Esophagus muscularis mucosa (tissue), 4 donors: Measurements from ENCODE around the gene SRD5A2. TPM values are rescaled to one million over a fixed set of nuclear protein-coding genes. Genes with fewer than 3 reads are reported as not detected.

Source experiments
- DNase-seq: peaks from one replicate; pipeline ENCODE4 v3.0.0-alpha.2; 2017; ENCODE audit errors: extremely low spot score
- H3K27ac ChIP-seq, 4 donors: fragments of 200-600 bp; sonication (generic); replicated peaks in 1 of 4; 1 replicate in 3 of 4; 2 replicates in 1 of 4; pipeline ENCODE4 v1.5.1; 2016 to 2019; ENCODE audit warnings: mild to moderate bottlenecking in 1 of 4
- H3K27me3 ChIP-seq, 4 donors: fragments of 200-600 bp; sonication (generic); one replicate each; pipeline versions ENCODE4 v1.5.1 to v1.6.0; 2016 to 2019
- H3K36me3 ChIP-seq, 4 donors: fragments of 200-600 bp; sonication (generic); one replicate each; pipeline ENCODE4 v1.5.1; 2016 to 2019
- H3K4me1 ChIP-seq, 4 donors: fragments of 200-600 bp; sonication (generic); one replicate each; pipeline ENCODE4 v1.5.1; 2016 to 2019
- H3K4me3 ChIP-seq, 4 donors: fragments of 200-600 bp; sonication (generic); 1 replicate in 2 of 4; 2 replicates in 2 of 4; pipeline ENCODE4 v1.5.1; 2016 to 2019; ENCODE audit warnings: mild to moderate bottlenecking in 4 of 4, moderate library complexity in 1 of 4
- H3K9me3 ChIP-seq, 4 donors: fragments of 200-600 bp; sonication (generic); 1 replicate in 3 of 4; 2 replicates in 1 of 4; pipeline ENCODE4 v1.5.1; 2016 to 2019
- EP300 ChIP-seq: sonication (generic); formaldehyde crosslinking; IDR thresholded peaks from one replicate; pipeline ENCODE4 v1.6.1; 2017; ENCODE audit warnings: antibody characterized with exemption
- POLR2A ChIP-seq: fragments of 450-650 bp; IDR thresholded peaks from one replicate; pipeline ENCODE4 v1.6.1; 2017; ENCODE audit warnings: antibody characterized with exemption, moderate library complexity, mild to moderate bottlenecking, low read depth
- POLR2AphosphoS5 ChIP-seq, 2 donors: sonication (generic); formaldehyde crosslinking; IDR thresholded peaks; one replicate each; pipeline ENCODE4 v1.6.1; 2017; ENCODE audit warnings: antibody characterized with exemption in 2 of 2
- WGBS: methylation state at CpG from one replicate; pipeline ENCODE4 v1.1.5; 2018; 5-methylcytosine and 5-hydroxymethylcytosine counted together
- intact Hi-C: fragments of 100-400 bp; cut with DNase I; formaldehyde crosslinking; loops from one replicate; pipeline ENCODE4 v1.15.1; 2023
- total RNA-seq, 4 donors: library from RNA; depleted of rRNA; stranded (reverse); fragments of >200 nt; gene quantifications; one replicate each; pipeline versions ENCODE4 v1.1.0 to v1.2.1, GENCODE V29; 2016
- TF ChIP-seq, protein P1 (sequence below), 3 experiments: fragments of 200-600 bp in 2 of 3; fragments of 450-650 bp in 1 of 3; sonication (generic) in 2 of 3; IDR thresholded peaks; one replicate each; pipeline ENCODE4 v1.5.1; 2017 to 2019; ENCODE audit warnings: antibody characterized with exemption in 3 of 3, mild to moderate bottlenecking in 2 of 3, moderate library complexity in 1 of 3

Gene SRD5A2
- total RNA-seq, 4 donors from 2014 or later = 0.06 TPM; not detected in 3

DNA sequence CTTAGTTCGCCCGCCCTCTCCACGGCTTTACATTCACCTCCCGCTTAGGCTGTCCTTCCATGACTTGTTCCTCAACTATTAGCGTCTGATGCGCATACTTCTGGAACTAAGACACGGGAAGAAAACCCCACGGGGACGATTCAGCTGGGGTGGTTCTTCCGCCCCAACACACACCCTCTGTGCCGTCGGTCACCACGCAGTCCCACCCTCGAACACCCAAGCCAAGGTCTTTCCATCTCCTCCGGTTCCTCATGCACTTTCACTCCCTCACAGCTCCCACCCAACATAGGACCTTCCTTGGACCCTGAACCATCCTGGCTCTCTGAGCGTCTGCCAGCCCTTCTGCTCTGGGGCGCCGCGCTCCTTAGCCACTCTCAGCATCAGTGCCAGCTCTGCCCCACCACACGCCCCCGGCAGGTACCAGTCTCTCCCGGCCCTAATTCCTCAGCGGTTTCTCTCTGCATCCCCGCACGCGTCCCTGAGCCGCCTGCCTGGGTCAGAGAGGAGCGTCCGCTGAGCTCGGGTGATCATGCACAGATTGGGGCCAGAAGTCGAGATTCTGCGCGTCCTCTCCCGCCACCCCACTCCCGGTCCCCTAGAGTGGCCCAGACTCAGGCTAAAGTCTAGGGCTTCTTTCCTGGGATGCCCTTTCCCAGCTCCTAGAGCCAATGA lies 522 bp upstream of the SRD5A2 start:
- TF ChIP-seq, protein P1, sequence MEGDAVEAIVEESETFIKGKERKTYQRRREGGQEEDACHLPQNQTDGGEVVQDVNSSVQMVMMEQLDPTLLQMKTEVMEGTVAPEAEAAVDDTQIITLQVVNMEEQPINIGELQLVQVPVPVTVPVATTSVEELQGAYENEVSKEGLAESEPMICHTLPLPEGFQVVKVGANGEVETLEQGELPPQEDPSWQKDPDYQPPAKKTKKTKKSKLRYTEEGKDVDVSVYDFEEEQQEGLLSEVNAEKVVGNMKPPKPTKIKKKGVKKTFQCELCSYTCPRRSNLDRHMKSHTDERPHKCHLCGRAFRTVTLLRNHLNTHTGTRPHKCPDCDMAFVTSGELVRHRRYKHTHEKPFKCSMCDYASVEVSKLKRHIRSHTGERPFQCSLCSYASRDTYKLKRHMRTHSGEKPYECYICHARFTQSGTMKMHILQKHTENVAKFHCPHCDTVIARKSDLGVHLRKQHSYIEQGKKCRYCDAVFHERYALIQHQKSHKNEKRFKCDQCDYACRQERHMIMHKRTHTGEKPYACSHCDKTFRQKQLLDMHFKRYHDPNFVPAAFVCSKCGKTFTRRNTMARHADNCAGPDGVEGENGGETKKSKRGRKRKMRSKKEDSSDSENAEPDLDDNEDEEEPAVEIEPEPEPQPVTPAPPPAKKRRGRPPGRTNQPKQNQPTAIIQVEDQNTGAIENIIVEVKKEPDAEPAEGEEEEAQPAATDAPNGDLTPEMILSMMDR (IDR thresholded peaks at IDR 0.05) = no peak
- TF ChIP-seq POLR2AphosphoS5 (IDR thresholded peaks at IDR 0.05) = no peak
- TF ChIP-seq EP300 = no peak
- no peak for TF ChIP-seq POLR2A
- 51% methylated on average over 35 of the region's 35 CpGs for WGBS
- Histone ChIP-seq H3K27me3 (peaks cover 0 to 35% (median 4%) of the 10 kb centered on the region in 4 donors), H3K36me3 (no peaks in the 10 kb centered on the region), H3K27ac (no peak overlapping the region), H3K4me3 (no peak overlapping the region), H3K9me3 (no peaks in the 10 kb centered on the region), H3K4me1 (peaks cover 0 to 5% (median 0%) of the 10 kb centered on the region in 4 donors)
- DNase-seq = no peak
- intact Hi-C loops = no loop called here

DNA sequence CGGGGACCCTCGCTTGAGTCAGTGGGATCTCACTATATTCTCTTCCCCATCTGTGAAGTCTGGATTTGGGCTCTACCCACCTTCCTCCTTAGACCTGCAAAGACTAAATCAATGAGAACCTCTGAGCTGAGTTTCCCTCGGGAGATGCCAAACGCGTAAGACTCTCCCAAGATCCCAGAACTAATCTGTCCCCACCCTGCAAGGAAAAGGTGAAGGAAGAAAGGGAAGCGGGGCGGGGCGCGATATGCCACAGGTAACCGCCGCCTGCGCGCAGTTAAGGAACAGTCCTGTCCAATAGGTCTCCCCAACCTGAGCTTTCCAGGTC lies 780 bp downstream of the SRD5A2 start:
- Histone ChIP-seq H3K36me3 (no peaks in the 10 kb centered on the region), H3K27ac (no peak overlapping the region)
- 14% methylated on average over 10 of the region's 13 CpGs for WGBS

GRCh38 chr2:31578316-31578715 lies 2.4 kb downstream of the SRD5A2 start:
- H3K9me3 ChIP-seq = no peaks in the 10 kb centered on the region
- 80% methylated on average over 3 of the region's 3 CpGs for WGBS
- H3K36me3 ChIP-seq = no peaks in the 10 kb centered on the region
- no peak for TF ChIP-seq EP300
- TF ChIP-seq, protein P1 (IDR thresholded peaks at IDR 0.05) = no peak
- no peak for TF ChIP-seq POLR2AphosphoS5 (IDR thresholded peaks at IDR 0.05)
- no peak for TF ChIP-seq POLR2A
- peaks cover 0 to 5% (median 0%) of the 10 kb centered on the region in 4 donors for H3K4me1 ChIP-seq
- peaks cover 0 to 30% (median 4%) of the 10 kb centered on the region in 4 donors for H3K27me3 ChIP-seq
- no peak for DNase-seq
- H3K4me3 ChIP-seq = no peak overlapping the region
- intact Hi-C loops = no loop called here
- no peak overlapping the region for H3K27ac ChIP-seq

More for the DNA sequence above, 780 bp downstream of the SRD5A2 start:
- no peak for TF ChIP-seq POLR2A
- no peak for TF ChIP-seq EP300
- TF ChIP-seq POLR2AphosphoS5 (IDR thresholded peaks at IDR 0.05) = no peak
- TF ChIP-seq, protein P1 (IDR thresholded peaks at IDR 0.05) = no peak
- H3K27me3 ChIP-seq = peaks cover 0 to 30% (median 4%) of the 10 kb centered on the region in 4 donors
- peaks cover 0 to 5% (median 0%) of the 10 kb centered on the region in 4 donors for H3K4me1 ChIP-seq
- no peak for DNase-seq
- no peak overlapping the region for H3K4me3 ChIP-seq
- H3K9me3 ChIP-seq = no peaks in the 10 kb centered on the region
- intact Hi-C loops = no loop called here

DNA sequence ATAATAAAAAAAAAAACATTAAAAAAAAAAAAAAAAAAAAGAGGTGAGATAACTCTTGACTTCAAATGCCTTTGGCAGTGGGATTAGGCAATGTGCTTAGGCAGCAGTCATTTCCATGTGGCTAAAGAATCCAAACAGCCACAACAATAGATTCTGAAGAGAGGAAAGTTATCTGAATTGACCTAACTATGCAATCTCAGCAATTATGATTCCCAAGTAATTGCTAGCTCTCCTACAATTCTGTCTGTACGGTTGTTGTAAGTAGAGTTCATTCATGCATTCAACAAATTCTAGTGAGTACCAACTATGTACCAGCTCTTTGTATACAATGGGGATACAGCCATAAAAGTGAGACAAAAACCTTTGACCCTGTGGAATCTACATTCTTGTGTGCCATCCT lies 3.6 kb downstream of the SRD5A2 start:
- 77% methylated on average over 1 of the region's 1 CpG for WGBS
- H3K9me3 ChIP-seq = no peaks in the 10 kb centered on the region
- TF ChIP-seq POLR2A (no peak), EP300 (no peak), POLR2AphosphoS5 (IDR thresholded peaks at IDR 0.05) (no peak)
- TF ChIP-seq, protein P1 (IDR thresholded peaks at IDR 0.05) = no peak
- H3K27ac ChIP-seq = no peak overlapping the region
- no peaks in the 10 kb centered on the region for H3K36me3 ChIP-seq
- intact Hi-C loops = no loop called here
- no peak overlapping the region for H3K4me3 ChIP-seq
- DNase-seq = no peak
- H3K4me1 ChIP-seq = peaks cover 0 to 5% (median 0%) of the 10 kb centered on the region in 4 donors
- H3K27me3 ChIP-seq = peaks cover 0 to 24% (median 4%) of the 10 kb centered on the region in 4 donors
